Naive thymus-derived CD4-positive, alpha-beta T cell (primary cell): ENCODE measurements around the gene SPATA9. TPM values are rescaled to one million over a fixed set of nuclear protein-coding genes. Genes with fewer than 3 reads are reported as not detected.

Experiments used
- ATAC-seq: fragments of 150-1000 bp; cut with Tn5 transposase; 2 replicates; pipeline ENCODE4 v1.10.0; 2021; ENCODE audit warnings: mild to moderate bottlenecking, moderate library complexity
- CTCF ChIA-PET: fragments of 350-600 bp; sonication (Branson Sonifier 250); formaldehyde crosslinking; loops from one replicate; lab custom pipeline; 2021; ENCODE audit warnings: antibody characterized with exemption; lab: Charles Lee
- POLR2A ChIA-PET: fragments of 350-600 bp; sonication (Branson Sonifier 250); formaldehyde crosslinking; loops from one replicate; lab custom pipeline; 2021; ENCODE audit warnings: antibody characterized with exemption, inconsistent platforms; lab: Charles Lee
- DNase-seq, 9 donors: peaks; one replicate each; pipeline versions ENCODE4 v3.0.0 to v3.0.0-alpha.2; 2020 to 2022; ENCODE audit warnings: mixed read lengths in 1 of 9
- H3K27ac ChIP-seq: one replicate; pipeline ENCODE4 v1.7.0; 2013; ENCODE audit warnings: mild to moderate bottlenecking, low read depth, low read length, moderate library complexity
- H3K27me3 ChIP-seq, 2 donors: one replicate each; pipeline ENCODE4 v1.7.0; 2013; ENCODE audit warnings: low read length in 2 of 2, mild to moderate bottlenecking in 2 of 2, moderate library complexity in 2 of 2; ENCODE audit not compliant: control insufficient read depth in 2 of 2, insufficient read depth in 2 of 2
- H3K36me3 ChIP-seq, 3 experiments: 1 replicate in 2 of 3; 2 replicates in 1 of 3; pipeline ENCODE4 v1.7.0; 2013; ENCODE audit warnings: low read length in 3 of 3, mild to moderate bottlenecking in 3 of 3, moderate library complexity in 1 of 3; ENCODE audit not compliant: insufficient read depth in 3 of 3, control insufficient read depth in 2 of 3
- H3K4me1 ChIP-seq, 2 donors: one replicate each; pipeline ENCODE4 v1.7.0; 2013; ENCODE audit warnings: low read length in 2 of 2, mild to moderate bottlenecking in 2 of 2, moderate library complexity in 1 of 2; ENCODE audit not compliant: control insufficient read depth in 2 of 2, insufficient read depth in 2 of 2
- H3K4me3 ChIP-seq: 2 replicates; pipeline ENCODE4 v1.7.0; 2013; ENCODE audit warnings: mild to moderate bottlenecking, low read length
- H3K9me3 ChIP-seq, 3 experiments: 1 replicate in 2 of 3; 2 replicates in 1 of 3; pipeline ENCODE4 v1.7.0; 2013; ENCODE audit warnings: low read length in 3 of 3; ENCODE audit not compliant: control insufficient read depth in 2 of 3
- H3K27ac Mint-ChIP-seq, 9 donors: one replicate each; pipeline ENCODE4 v1.8.0; 2020 to 2022; ENCODE audit warnings: mixed read lengths in 9 of 9, mild to moderate bottlenecking in 8 of 9, moderate library complexity in 5 of 9, inconsistent platforms in 2 of 9
- H3K27me3 Mint-ChIP-seq, 5 donors: one replicate each; pipeline ENCODE4 v1.8.0; 2021 to 2022; ENCODE audit warnings: mixed read lengths in 5 of 5, mild to moderate bottlenecking in 1 of 5
- H3K36me3 Mint-ChIP-seq, 5 donors: one replicate each; pipeline ENCODE4 v1.8.0; 2020 to 2022; ENCODE audit warnings: mixed read lengths in 5 of 5, mild to moderate bottlenecking in 3 of 5, inconsistent platforms in 1 of 5
- H3K4me1 Mint-ChIP-seq, 7 donors: one replicate each; pipeline ENCODE4 v1.8.0; 2020 to 2022; ENCODE audit warnings: mixed read lengths in 7 of 7, mild to moderate bottlenecking in 3 of 7, inconsistent platforms in 1 of 7
- H3K4me3 Mint-ChIP-seq, 10 donors: one replicate each; pipeline ENCODE4 v1.8.0; 2020 to 2022; ENCODE audit warnings: mild to moderate bottlenecking in 10 of 10, mixed read lengths in 10 of 10, moderate library complexity in 6 of 10, inconsistent platforms in 2 of 10
- H3K9me3 Mint-ChIP-seq, 11 donors: one replicate each; pipeline ENCODE4 v1.8.0; 2020 to 2022; ENCODE audit warnings: mixed read lengths in 11 of 11, mild to moderate bottlenecking in 4 of 11, inconsistent platforms in 1 of 11, moderate library complexity in 1 of 11
- intact Hi-C, 2 donors: fragments of 100-400 bp; cut with micrococcal nuclease; formaldehyde crosslinking; loops; one replicate each; pipeline ENCODE4 v1.15.1; 2023
- polyA plus RNA-seq, 2 donors: library from polyadenylated mRNA; unstranded; fragments of 300-500 nt; fragmentation: Illumina TruSeq; gene quantifications; one replicate each; pipeline ENCODE4 v1.2.3, GENCODE V29; 2021
- total RNA-seq, 6 experiments: library from RNA in 5 of 6; stranded (reverse) in 5 of 6; gene quantifications; 1 replicate in 5 of 6; 2 replicates in 1 of 6; pipeline ENCODE4 v1.2.3 and lab custom pipeline; 2021 to 2026

Gene SPATA9
- total and polyA plus RNA-seq, 7 experiments from 2014 or later, result 0.66 TPM; not detected in 6

GRCh38 chr5:95620870-95621838, 61.6 kb downstream of the SPATA9 start:
- intact Hi-C loops, result loop anchor here (1.0 to 5.0 kb wide), 6 partner anchors 16 to 1561 kb away; partner anchors contain the start of genes RIOK2 (in 2 of the 2), ARSK (in 1 of the 2), CAST (in 1 of the 2) and ELL2 (in 1 of the 2)
- no peaks in the 10 kb centered on the region for H3K9me3 ChIP-seq
- H3K4me1 ChIP-seq, result peaks cover 22 to 46% of the 10 kb centered on the region in 2 donors
- ChIA-PET POLR2A (interaction anchor here (0.7 to 5.4 kb wide), 7 partner anchors 10 to 214 kb away, joined by 3 to 69 read pairs (median 9); partner anchors contain the start of genes ARSK, RFESD and SKIC3), CTCF (interaction anchor here (1.5 to 2.7 kb wide), 5 partner anchors 10 to 220 kb away, joined by 3 to 31 read pairs (median 7); partner anchors contain the start of gene RFESD)
- H3K36me3 ChIP-seq, result no peaks in the 10 kb centered on the region
- peak; percentile 58 for ATAC-seq
- peak; percentile 23 to 58 (median 48) for DNase-seq
- H3K27ac ChIP-seq, result peak overlapping the region; percentile 71
- H3K27me3 ChIP-seq, result no peaks in the 10 kb centered on the region
- H3K4me3 ChIP-seq, result peak overlapping the region; percentile 75
- Mint-ChIP-seq H3K36me3 (peaks cover 0 to 13% (median 0%) of the 10 kb centered on the region in 5 donors), H3K4me3 (peak overlapping the region; percentile 79 to 91 (median 83)), H3K9me3 (peaks cover 0 to 3% (median 0%) of the 10 kb centered on the region in 11 donors), H3K27ac (peak overlapping the region; percentile 53 to 94 (median 85)), H3K27me3 (peaks cover 0 to 21% (median 0%) of the 10 kb centered on the region in 5 donors), H3K4me1 (peaks cover 34 to 78% (median 66%) of the 10 kb centered on the region in 7 donors)

GRCh38 chr5:95620030-95620869, 62.5 kb downstream of the SPATA9 start, which contains the start of gene GPR150:
TSS of gene GPR150 (plus strand) at chr5:95620087. CDS start at chr5:95620276, 189 bp downstream.
- Mint-ChIP-seq H3K4me1 (peaks cover 34 to 82% (median 67%) of the 10 kb centered on the region in 7 donors), H3K4me3 (peak within 1 kb of the TSS; percentile 88 to 96 (median 92)), H3K36me3 (peaks cover 0 to 13% (median 0%) of the 10 kb centered on the region in 5 donors), H3K27me3 (peaks cover 0 to 18% (median 0%) of the 10 kb centered on the region in 5 donors), H3K9me3 (peaks cover 0 to 3% (median 0%) of the 10 kb centered on the region in 11 donors), H3K27ac (peak within 1 kb of the TSS; percentile 60 to 87 (median 81))
- H3K27ac ChIP-seq, result peak within 1 kb of the TSS; percentile 71
- peak within 1 kb of the TSS; percentile 75 for H3K4me3 ChIP-seq
- CTCF ChIA-PET, result interaction anchor here (0.6 to 1.6 kb wide), 2 partner anchors 25 to 26 kb away, joined by 3 to 7 read pairs; partner anchors contain the start of gene RFESD
- intact Hi-C loops, result loop anchor here (1.0 to 5.0 kb wide), 6 partner anchors 15 to 1562 kb away; partner anchors contain the start of genes RIOK2 (in 2 of the 2), ARSK (in 1 of the 2), CAST (in 1 of the 2) and ELL2 (in 1 of the 2)
- H3K27me3 ChIP-seq, result no peaks in the 10 kb centered on the region
- H3K36me3 ChIP-seq, result no peaks in the 10 kb centered on the region
- DNase-seq (peak; percentile 44 to 67 (median 61)), ATAC-seq (peak; percentile 77)
- H3K4me1 ChIP-seq, result peaks cover 22 to 46% of the 10 kb centered on the region in 2 donors
- no peaks in the 10 kb centered on the region for H3K9me3 ChIP-seq
- POLR2A ChIA-PET, result interaction anchor here (0.7 to 5.4 kb wide), 7 partner anchors 11 to 215 kb away, joined by 3 to 69 read pairs (median 6); partner anchors contain the start of genes ARSK, RFESD and SKIC3

- H3K9me3 Mint-ChIP-seq, result peaks cover 0 to 3% (median 0%) of the 10 kb centered on the region in 11 donors
- peaks cover 0 to 17% (median 0%) of the 10 kb centered on the region in 5 donors for H3K27me3 Mint-ChIP-seq
- ATAC-seq (no peak), DNase-seq (no peak)
- POLR2A ChIA-PET, result interaction anchor here (4.1 kb wide), 1 partner anchor 65 kb away, joined by 25 read pairs; the partner anchor contains the start of genes ARSK and SKIC3
- H3K4me3 Mint-ChIP-seq, result peak overlapping the region; percentile 88 to 96 (median 92)
- Histone ChIP-seq H3K9me3 (no peaks in the 10 kb centered on the region), H3K4me3 (peak overlapping the region; percentile 75), H3K36me3 (no peaks in the 10 kb centered on the region), H3K4me1 (peaks cover 22 to 46% of the 10 kb centered on the region in 2 donors), H3K27ac (peak overlapping the region; percentile 55), H3K27me3 (no peaks in the 10 kb centered on the region)
- H3K4me1 Mint-ChIP-seq, result peaks cover 34 to 80% (median 69%) of the 10 kb centered on the region in 7 donors
- CTCF ChIA-PET, result no interaction called here
- H3K27ac Mint-ChIP-seq, result peak overlapping the region; percentile 60 to 87 (median 81)
- H3K36me3 Mint-ChIP-seq, result peaks cover 0 to 15% (median 5%) of the 10 kb centered on the region in 5 donors
- intact Hi-C loops, result loop anchor here (1.0 to 5.0 kb wide), 6 partner anchors 15 to 1563 kb away; partner anchors contain the start of genes RIOK2 (in 2 of the 2), ARSK (in 1 of the 2), CAST (in 1 of the 2) and ELL2 (in 1 of the 2)
Observed at GRCh38 chr5:95619514-95620029, 63.2 kb downstream of the SPATA9 start.

- Histone ChIP-seq H3K27me3 (no peaks in the 10 kb centered on the region), H3K4me1 (peaks cover 22 to 43% of the 10 kb centered on the region in 2 donors), H3K27ac (no peak overlapping the region), H3K4me3 (peak overlapping the region; percentile 75), H3K9me3 (no peaks in the 10 kb centered on the region), H3K36me3 (no peaks in the 10 kb centered on the region)
- intact Hi-C loops, result no loop called here
- H3K4me1 Mint-ChIP-seq, result peaks cover 34 to 75% (median 64%) of the 10 kb centered on the region in 7 donors
- peaks cover 0 to 3% (median under 1%) of the 10 kb centered on the region in 11 donors for H3K9me3 Mint-ChIP-seq
- ChIA-PET POLR2A (interaction anchor here (0.8 kb wide), 1 partner anchor 63 kb away, joined by 3 read pairs; no protein-coding TSS in a partner anchor), CTCF (no interaction called here)
- peak overlapping the region; percentile 88 to 96 (median 92) for H3K4me3 Mint-ChIP-seq
- peak overlapping the region in 8 of 9 donors; percentile 60 to 87 (median 82) for H3K27ac Mint-ChIP-seq
- DNase-seq (no peak), ATAC-seq (no peak)
- H3K27me3 Mint-ChIP-seq, result peaks cover 0 to 15% (median 0%) of the 10 kb centered on the region in 5 donors
- peaks cover under 1 to 14% (median 6%) of the 10 kb centered on the region in 5 donors for H3K36me3 Mint-ChIP-seq
Observed at GRCh38 chr5:95619096-95619495, 63.7 kb downstream of the SPATA9 start.

GRCh38 chr5:95617057-95617456, 65.7 kb downstream of the SPATA9 start:
- H3K27ac Mint-ChIP-seq, result no peak overlapping the region
- CTCF ChIA-PET, result no interaction called here
- H3K4me1 Mint-ChIP-seq, result peaks cover 22 to 59% (median 44%) of the 10 kb centered on the region in 7 donors
- peaks cover 0 to 17% (median 10%) of the 10 kb centered on the region in 11 donors for H3K9me3 Mint-ChIP-seq
- intact Hi-C loops, result no loop called here
- ATAC-seq (no peak), DNase-seq (no peak)
- no peaks in the 10 kb centered on the region for H3K36me3 ChIP-seq
- peaks cover 0 to 11% (median 0%) of the 10 kb centered on the region in 5 donors for H3K27me3 Mint-ChIP-seq
- no peak overlapping the region for H3K27ac ChIP-seq
- H3K4me3 Mint-ChIP-seq, result peak overlapping the region in 2 of 10 donors; percentile 2 to 7
- peaks cover 7 to 25% (median 20%) of the 10 kb centered on the region in 5 donors for H3K36me3 Mint-ChIP-seq
- H3K4me1 ChIP-seq, result peaks cover 8 to 25% of the 10 kb centered on the region in 2 donors
- H3K9me3 ChIP-seq, result peaks cover 0 to 3% (median 0%) of the 10 kb centered on the region in 3 experiments
- POLR2A ChIA-PET, result interaction anchor here (1.0 kb wide), 1 partner anchor 62 kb away, joined by 4 read pairs; the partner anchor contains the start of genes ARSK and SKIC3
- no peaks in the 10 kb centered on the region for H3K27me3 ChIP-seq
- no peak overlapping the region for H3K4me3 ChIP-seq
